Muscle of arm (tissue), 12 donors: ENCODE measurements around the gene CSTB. TPM values are rescaled to one million over a fixed set of nuclear protein-coding genes. Genes with fewer than 3 reads are reported as not detected.

Source experiments
- DNase-seq: peaks from one replicate; pipeline ENCODE4 v3.0.0-alpha.2; 2013
- polyA plus RNA-seq, 12 donors: library from polyadenylated mRNA; unstranded; fragments of 120-200 nt; gene quantifications; one replicate each; pipeline ENCODE4 v1.2.1, GENCODE V29; 2013; ENCODE audit not compliant: insufficient read length in 12 of 12

CSTB gene
- polyA plus RNA-seq, 12 donors = 15.5 to 44.9 (median 20.9) TPM; not detected in 1

DNA sequence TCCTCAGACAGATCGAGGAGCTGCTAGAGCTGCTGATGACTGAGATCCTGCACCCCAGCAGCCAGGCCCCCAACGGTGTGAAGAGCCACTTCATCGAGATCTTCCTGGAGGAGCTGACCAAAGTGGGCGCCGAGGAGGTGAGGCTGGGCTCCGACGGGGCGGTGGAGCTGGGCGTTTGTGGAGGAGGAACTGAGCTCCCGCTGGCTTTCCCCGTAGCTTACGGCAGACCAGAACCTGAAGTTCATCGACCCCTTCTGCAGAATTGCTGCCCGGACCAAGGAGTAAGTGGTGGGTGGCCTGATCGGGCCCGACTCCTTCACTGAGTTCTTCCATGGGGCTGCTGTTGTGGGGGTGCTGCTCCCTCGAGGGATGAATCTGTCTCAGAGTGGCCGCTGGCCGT is 21.3 kb upstream of the CSTB start:
- DNase-seq = no peak

DNA sequence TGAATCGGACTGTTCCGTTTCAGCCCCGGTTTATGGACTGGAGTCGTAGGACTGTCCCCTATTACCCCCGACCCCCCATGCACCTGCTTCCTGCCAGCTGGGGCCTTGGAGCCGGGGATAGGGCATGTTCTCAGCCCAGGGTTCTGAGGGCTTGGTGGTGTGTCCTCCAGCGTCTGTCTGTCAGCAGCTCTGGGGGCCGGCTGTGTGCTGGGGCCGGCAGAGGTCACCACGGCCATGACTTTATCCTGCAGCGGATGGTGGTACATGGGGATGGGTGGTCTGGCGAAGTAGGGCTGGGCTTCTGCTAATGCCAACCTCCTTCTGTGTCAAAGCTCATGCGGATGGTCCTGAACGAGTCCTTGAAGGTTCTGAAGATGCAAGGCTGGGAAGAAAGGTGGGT is 18.7 kb upstream of the CSTB start:
- no peak for DNase-seq

DNA sequence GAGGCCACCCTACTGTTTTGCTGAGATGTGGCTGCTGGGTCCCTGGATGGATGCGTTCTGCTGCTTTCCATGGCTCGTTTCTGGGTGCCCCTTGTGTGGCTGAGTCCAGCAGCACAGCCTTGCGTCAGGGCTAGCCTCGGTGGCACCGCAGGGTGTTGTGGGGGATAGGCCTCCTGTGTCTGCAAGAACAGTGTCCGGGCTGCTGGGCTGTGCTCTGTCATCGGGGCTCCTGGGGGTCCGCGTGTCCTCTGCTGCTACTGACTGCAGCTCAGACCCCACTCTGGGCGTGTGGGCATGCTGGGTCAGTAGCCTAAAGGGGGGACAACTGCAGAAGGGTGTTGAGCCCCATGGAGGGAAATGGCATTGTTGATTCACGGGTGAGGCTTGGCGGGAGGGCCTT is 18.2 kb upstream of the CSTB start:
- no peak for DNase-seq

DNA sequence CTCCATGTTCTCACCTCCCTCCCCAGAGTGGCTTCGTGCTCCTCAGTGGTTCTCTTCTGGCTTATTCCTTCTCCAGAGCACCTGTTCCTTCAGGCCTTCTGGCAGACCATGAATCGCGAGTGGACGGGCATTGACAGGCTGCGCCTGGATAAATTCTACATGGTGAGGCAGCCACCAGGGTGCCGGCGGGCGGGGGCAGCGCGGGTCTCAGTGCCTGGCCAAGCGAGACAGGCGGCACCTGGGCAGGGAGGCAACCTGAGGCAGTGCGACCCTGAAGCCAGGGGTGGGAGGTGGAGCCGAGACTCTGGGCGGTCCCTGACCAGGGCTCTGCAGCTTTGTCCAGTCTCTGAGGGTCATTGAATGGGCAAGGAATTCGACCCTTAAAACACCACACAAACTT is 17.1 kb upstream of the CSTB start:
- no peak for DNase-seq

DNA sequence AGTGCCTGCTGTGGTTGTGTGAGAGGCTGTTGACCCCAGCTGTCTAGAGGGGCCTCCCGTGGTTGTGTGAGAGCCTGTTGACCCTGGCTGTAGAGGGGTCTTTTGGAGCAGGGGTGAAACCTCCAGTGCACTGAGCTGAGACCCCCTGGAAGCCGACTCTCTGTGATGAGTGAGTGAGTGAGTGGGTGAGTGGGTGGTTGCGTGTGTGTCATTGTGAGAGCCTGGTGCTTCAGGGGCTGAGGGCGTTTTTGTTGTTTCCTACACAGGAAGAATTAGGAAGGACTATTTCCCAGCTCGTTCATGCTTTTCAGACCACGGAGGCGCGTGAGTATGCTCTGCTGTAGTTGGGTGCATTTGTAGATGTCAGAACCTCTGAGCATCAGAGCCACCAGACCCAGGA is 16.3 kb upstream of the CSTB start:
- no peak for DNase-seq

DNA sequence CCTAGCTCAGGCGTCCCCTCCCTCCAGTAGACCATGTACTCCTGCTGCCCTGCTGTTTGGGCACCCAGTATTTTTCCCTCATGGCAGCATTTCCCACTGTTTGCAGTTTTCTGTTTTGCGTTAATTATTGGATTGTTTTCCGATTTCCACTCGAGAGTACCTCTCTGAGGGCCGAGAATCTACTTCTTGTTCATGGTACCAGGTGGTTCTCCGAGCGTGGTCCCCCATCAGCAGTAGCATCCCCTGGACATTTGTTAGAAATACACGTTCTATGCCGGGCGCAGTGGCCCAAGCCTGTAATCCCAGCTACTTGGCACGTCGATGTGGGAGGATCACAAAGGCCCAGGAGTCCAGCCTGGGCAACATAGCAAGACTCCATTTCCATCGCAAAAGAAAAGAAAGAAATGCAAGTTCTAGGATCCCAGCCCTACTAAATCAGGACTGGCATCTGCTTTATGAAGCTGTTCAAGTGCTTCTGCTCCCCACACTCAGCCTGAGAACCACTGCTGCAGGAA is 14.0 kb upstream of the CSTB start:
- no peak for DNase-seq

DNA sequence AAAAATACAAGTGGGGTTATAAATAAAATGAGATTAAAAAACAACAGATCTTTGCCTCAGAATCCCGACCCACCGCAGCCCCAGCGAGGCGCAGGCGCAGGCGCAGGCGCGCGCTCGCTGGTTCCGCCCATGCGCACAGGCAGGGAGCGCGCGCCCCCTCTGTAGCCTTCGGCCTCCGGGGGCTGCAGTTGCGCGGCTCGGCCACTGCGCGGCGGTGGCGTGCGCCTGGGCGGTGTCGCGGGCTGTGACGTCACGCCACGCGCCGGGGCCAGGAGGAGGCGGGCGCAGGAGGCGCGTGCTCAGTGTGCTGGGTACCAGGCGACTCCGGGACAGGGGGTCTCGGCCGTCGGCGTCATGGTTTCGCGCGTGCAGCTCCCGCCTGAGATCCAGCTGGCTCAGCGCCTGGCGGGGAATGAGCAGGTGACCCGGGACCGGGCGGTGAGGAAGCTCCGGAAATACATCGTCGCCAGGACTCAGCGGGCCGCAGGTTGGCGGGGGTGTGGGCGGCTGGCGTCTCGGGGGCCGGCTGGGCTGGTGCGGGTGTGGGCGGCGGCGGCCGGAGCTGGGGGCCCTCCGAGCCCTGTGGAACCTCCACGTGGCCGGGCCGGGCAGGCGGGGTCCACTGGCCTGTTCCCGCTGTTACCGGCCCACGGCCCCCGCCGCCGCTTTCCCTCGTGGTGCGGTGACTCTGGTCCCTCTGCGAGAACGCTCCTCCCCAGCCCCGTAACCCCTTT is 13.3 kb upstream of the CSTB start, which contains the start of gene RRP1:
TSS of gene RRP1 (plus strand) at position 302 of the 734 bp plus-strand sequence. CDS start at position 355, 53 bp downstream.
- peak; percentile 91 for DNase-seq

DNA sequence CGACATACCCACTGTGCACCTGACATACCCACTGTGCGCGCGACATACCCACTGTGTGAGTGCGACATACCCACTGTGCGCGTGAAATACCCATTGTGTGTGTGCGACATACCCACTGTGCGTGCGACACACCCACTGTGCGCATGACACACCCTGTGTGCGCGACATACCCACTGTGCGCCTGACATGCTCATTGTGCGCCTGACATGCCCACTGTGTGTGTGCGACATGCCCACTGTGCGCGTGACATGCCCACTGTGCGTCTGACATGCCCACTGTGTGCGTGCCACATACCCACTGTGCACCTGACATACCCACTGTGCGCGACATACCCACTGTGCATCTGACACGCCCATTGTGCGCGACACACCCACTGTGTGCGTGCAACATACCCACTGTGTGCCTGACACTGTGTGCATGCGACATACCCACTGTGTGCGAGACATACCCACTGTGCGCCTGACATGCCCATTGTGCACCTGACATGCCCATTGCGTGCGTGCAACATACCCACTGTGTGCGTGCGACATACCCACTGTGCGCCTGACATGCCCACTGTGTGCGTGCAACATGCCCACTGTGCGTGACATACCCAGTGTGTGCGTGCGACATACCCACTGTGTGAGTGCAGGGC is 10.8 kb upstream of the CSTB start:
- DNase-seq = no peak

DNA sequence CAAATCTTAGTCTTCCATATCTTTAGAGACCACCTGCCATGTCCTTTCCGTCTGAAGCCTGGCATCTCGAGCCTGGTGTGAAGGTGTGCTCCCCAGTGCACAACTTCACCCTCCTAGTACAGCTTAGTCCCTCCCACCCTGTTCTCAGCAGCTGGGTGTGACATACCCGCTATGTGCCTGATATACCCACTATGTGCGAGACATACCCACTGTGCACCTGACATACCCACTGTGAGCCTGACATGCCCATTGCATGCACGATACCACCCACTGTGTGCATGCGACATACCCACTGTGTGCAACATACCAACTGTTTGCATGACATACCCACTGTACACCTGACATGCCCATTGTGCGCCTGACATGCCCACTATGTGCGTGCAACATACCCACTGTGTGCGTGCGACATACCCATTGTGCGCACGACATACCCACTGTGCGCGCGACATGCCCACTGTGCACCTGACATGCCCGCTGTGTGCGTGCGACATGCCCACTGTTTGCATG is 10.2 kb upstream of the CSTB start:
- no peak for DNase-seq

DNA sequence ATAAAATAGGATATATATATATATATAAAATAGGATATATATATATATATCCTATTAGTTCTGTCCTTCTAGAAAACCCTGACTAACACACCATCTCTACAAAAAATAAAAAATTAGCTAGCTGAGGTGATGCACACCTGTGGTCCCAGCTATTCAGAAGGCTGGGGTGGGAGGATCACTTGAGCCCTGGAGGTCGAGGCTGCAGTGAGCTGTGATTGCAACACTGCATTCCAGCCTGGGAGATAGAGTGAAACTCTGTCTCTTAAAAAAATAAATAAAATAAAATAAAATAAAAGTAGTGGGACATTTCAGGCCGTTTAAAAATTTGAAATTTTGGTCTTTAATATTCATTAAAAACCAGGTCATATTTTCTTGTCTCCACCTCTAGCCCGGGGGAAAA is 9.0 kb upstream of the CSTB start:
- no peak for DNase-seq

DNA sequence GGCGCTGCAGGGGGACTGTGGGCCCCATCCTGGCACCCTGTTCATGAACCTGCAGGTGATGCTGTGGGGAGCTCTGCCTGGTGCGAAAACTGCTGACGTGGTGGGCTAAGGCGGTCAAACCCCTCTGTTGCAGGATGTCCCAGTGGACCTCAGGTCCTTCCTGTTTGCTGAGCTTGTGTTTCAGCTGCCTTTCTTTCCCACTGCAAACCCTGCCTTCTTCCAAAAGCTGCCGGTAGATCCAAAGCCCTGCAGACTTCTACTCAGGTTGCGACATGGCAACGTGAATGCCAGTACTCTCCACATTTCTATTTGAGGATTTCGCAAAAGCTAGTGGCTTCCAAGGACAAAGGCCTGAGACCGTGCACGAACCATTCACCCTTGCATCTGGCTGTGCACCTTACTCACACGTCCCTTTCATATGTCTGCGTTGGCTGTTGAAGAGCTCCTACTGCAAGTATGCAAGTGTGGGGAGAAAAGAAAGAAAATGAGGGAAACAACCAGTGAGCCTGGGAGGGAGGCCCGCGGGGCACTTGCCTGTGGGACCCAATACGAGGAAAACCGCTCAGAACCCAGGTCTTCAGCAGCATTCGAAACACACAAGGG is 7.1 kb upstream of the CSTB start:
- no peak for DNase-seq

DNA sequence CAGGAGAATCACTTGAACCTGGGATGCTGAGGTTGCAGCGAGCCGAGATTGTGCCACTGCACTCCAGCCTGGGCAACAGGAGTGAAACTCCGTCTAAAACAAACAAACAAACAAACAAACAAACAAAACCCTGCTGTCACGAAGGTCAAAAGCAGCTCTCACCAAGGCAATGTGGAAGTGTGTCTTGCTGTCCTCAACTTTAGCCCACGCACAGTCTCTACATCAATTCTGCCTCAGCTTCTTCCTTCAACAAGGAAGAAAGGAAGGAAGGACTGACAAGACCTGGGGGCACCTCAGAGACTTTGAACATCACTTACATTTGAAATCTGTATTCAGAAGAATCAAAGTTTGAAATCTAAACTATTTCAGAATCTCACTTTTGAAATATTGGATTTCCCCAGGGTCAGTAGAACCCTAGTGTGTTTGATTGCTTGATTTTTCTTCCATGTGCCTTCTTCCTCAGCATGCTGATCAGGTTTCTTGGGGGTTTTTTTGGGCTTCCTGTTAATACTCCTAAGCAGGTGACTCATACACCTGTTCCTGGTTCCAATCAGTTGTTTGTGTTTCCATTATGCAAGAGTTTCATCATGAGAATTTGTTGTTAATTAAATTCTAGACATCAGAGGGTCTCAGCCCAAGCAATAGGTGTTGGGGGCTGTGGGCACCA is 6.5 kb upstream of the CSTB start:
- no peak for DNase-seq

DNA sequence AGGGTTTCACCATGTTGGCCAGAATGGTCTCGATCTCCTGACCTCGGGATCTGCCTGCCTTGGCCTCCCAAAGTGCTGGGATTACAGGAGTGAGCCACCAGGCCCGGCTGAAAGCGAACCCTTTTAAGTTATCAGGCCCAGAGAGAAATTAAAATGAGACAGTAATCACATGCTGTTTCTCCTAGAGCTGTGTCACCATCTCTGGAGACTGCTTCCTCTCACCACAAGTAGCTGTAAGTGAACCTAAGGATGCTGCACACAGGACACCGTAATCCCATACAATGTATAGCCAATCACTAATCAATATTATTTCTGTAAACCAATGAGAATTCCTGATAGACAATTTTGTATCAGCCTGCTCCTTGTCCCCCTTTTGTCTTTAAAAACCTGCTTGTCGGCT is 5.7 kb upstream of the CSTB start:
- DNase-seq = no peak

DNA sequence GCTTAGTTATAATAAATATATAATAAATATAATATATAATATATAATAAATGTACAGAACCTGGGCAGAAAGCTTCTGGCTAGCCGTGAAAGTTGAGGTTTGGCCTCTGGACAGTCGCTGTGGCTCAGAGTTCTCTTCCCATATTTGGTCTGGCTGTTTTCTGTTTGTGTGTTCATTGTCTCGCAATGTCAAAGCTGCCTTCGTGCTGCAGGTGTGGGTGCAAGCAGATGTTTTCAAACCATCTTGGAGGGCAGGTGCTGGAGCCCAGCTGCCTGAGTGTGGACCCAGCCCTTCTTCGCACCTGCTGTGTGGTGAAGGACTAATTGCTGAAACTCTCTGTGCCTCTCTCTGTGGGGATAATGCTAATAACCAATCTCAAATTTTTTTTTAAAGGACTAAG is 3.6 kb upstream of the CSTB start:
- DNase-seq = no peak

DNA sequence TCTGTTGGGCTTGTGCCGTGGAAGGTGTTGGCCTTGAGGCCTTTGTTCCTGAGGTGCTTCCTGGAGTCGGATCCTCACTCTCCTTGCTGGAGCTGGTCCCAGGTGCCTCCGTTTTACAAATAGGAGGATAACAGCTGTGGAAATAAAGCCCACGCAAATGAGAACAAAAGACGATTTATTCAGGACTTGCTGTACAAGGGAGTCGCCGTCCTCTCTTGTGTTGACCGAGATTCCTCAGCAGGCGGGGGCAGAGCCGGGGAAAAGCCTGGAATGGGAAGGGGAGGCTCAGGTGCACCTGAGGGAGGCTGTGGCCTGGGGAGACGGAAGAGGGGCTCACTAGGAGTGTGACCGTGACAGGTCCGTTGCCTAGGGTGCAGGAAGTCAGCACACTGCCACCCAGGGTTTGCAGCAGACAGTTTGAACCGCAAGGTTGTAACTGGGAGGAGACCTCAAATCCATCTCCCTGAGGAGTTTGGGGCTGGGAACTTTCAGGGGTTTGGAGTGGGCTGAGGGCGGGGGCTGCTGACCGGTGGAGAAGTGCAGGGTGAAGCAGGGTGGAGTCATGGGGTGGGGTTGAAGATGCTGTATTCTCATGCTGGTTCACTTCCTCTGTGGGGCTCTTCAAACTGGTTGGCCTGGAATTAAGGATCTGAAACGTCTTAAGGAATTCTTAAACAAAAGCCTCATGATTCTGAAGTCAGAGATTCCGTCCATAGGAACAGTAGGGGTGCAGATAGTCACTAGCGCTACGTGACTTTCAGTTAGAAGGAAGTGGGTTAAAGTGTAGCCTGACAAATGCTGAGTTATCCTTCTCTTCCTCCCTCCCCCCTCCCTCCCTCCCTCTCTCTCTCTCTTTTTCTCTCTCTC is 2.6 kb upstream of the CSTB start:
- no peak for DNase-seq

DNA sequence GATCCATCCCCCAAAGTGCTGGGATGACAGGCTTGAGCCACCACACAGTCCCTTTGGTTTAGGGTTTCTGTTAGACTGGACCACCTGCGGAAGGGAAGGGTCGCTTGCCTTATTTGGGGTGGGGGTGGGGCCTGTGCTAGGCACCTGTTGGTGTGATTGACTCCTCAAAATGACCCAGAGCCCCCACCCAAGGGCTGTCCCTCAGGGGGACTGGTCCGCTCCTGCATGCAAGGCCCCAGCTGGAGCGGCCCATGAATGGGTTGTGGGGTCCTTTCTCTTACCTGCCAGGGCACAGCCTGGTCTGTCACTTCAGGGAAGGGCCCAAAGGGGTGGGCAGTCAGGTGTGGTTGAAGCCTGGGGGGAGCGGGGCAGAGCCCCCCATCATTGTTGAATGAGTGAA is 1.8 kb upstream of the CSTB start:
- DNase-seq = no peak

DNA sequence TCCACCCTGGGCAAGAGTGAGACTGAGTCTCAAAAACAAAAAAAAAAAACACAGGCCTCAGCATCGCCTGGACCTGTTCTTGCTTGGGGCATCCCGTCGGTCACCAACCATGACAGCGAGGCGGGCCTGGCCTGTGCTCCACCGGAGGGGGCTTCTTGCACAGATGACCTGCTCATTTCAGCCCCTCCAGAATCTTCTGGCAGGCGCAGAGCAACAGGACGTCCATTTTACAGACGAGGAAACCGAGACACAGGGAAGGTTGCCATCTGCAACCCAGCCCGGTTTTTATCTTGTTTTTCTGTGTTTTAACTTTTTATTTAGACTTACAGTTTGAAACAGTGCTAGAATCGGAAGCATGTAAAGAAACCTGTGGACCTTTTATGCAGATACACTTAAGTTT is 918 bp downstream of the CSTB start:
- no peak for DNase-seq

DNA sequence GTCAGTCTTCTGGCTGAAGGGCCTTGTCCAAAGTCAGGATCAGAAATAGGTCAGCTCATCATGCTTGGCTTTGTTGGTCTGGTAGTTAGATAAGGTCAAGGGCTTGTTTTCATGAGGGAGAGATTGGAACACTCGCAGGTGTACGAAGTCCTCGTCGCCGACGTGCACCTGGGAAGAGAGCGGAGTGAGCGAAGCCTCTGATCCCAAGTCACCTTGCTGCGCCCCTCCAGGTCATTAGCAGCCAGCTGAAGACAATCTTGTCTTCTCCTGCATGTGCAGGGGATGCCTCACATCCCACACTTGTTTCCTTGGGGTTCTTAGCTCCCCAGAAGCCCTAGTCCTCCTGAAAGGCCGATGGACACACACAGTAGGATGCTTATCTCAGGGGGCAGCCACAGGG is 1.9 kb downstream of the CSTB start:
- no peak for DNase-seq

DNA sequence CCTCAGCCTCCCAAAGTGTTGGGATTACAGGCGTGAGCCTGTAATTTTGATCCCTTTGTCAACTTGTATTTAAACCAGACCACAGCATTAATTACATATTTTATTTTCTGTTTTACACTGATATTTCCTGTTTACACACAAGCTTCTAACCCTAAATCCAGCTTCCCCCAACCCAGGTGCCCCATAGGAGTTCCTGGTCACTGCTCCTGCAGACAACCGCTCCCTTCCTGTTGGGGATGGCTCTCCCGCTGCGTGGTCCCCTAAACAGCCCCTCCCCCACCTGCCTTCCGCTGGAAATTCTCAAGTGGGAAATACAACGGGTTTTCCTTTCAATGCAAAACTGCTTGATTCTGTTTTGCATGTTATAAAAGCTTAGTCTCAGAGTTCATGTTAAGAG is 3.7 kb downstream of the CSTB start:
- DNase-seq = no peak

DNA sequence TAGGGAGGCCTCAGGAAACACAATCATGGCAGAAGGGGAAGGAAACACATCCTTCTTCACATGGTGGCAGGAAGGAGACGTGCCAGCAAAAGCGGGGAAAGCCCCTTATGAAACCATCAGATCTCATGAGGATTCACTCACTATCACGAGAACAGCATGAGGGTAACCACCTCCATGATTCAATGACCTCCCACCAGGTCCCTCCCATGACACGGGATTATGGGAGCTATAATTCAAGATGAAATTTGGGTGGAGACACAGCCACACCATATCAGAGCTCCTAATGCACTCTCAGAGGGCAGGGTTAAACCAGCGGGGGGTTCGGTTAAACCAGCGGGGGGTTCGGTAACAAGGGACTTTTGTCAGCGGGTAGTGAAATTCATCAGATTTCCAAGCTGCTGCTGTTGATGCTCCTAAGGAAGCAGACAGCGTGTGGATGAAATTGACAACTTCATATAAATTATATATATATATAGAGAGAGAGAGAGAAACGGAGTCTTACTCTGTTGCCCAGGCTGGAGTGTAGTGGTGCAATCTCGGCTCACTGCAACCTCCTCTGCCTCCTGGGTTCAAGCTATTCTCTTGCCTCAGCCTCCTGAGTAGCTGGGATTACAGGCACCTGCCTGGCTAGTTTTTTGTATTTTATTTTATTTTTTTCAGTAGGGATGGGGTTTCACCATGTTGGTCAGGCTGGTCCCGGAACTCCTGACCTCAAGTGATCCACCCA is 4.2 kb downstream of the CSTB start:
- DNase-seq = no peak
